Stimulated activated CD4-positive, alpha-beta T cell treated with anti-CD3 and anti-CD28 coated beads, Interleukin-4, amount 100 ng/mL, for 4 hours (primary cell): ENCODE data around the gene POC1A.
A peak's percentile ranks its signal among the peaks of the same experiment; 100 is the strongest.

ENCODE experiments used
- DNase-seq, 2 experiments: peaks; one replicate each; pipeline ENCODE4 v3.0.0-alpha.2; 2020

The POC1A gene

GRCh38 chr3:52126500-52126899 lies 27.7 kb downstream of the POC1A start:
- DNase-seq = no peak

- no peak for DNase-seq
Observed at GRCh38 chr3:52126036-52126435, 28.2 kb downstream of the POC1A start.

- DNase-seq = no peak
Observed at GRCh38 chr3:52124766-52125165, 29.5 kb downstream of the POC1A start.

- no peak for DNase-seq
Observed at GRCh38 chr3:52124126-52124525, 30.1 kb downstream of the POC1A start.

DNA sequence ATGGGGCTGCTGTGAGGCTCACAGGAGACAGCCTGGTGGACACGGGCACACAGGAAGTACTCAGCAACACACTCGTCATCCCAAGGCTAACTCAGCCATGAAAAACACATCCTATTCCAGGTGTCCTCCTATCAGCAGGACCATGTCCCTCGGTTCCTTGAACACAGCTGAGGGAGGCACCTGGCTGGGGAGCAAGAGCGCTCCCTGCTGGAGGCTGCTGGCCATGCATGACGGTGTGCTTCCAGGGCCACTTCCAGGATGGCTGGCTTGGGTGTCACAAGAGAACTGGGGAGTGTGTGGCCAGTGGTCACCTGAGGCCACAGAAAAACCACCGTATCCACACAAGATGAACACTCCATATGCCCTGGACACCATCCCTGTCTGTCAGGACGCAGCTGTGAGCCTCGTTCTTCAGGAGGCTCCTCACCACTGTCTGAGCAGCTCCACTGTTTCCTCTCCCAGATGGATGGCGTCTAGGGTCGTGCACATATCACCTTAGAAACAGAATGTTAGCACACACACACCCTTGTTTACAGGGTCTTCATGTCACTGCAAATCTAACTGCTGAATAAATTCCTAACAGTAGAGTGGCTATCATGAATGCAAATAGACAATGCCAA lies 31.0 kb downstream of the POC1A start:
- DNase-seq = peak; percentile 64 to 74

DNA sequence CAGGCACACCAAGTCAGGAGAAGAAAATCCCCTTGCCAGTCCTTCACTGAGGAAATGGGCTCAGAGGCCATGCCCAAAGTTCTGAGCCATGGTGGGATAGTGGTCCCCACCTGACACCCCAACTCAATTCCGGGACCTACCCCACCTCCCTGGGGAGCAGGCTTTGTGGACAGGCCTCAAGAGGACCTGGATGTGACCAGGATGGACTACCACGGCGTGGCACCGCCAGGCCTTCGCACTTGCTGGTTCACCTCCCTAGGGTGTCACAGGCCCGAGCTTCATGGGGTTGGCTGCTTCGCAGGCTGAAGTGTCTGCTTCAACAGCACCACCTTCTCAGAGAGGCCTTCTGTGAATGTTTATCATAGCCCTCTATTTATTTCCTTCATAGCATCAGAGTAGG lies 31.7 kb downstream of the POC1A start:
- DNase-seq = no peak

DNA sequence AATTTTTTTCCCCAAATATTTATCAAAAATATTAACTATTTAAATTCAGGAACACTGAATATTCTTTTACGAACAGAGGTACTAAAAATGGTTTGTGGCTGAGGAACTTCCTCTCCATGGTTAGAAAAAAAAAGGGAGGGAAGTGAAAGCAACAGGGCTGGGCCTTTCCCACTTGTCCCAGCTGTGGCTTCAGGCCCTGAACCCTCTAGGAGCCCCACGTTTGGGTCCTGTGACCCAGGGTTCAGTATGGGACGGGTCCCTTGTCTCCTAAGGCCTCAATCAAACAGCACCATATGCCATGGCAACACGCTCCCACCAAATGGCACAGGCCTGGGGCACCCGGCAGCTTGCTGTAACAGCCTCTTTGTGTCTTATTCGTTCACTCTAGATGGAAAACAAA lies 32.4 kb downstream of the POC1A start:
- DNase-seq = no peak

DNA sequence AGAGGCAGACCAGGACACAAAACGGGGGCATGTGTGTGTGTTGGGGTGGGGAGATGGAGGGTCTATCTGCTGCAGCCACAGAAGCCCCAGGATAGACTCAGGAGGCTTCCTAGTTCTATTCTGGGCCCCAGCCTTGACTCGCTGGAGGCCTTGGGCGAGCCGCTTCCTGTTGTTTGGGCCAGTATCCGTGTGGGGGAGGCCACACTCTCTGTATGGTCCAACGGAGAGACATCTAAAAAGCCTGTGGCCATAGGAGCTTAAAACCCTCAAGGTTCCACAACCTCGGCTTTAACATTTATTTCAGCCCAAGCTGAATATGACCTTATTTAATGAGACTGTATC lies 32.8 kb downstream of the POC1A start:
- no peak for DNase-seq

DNA sequence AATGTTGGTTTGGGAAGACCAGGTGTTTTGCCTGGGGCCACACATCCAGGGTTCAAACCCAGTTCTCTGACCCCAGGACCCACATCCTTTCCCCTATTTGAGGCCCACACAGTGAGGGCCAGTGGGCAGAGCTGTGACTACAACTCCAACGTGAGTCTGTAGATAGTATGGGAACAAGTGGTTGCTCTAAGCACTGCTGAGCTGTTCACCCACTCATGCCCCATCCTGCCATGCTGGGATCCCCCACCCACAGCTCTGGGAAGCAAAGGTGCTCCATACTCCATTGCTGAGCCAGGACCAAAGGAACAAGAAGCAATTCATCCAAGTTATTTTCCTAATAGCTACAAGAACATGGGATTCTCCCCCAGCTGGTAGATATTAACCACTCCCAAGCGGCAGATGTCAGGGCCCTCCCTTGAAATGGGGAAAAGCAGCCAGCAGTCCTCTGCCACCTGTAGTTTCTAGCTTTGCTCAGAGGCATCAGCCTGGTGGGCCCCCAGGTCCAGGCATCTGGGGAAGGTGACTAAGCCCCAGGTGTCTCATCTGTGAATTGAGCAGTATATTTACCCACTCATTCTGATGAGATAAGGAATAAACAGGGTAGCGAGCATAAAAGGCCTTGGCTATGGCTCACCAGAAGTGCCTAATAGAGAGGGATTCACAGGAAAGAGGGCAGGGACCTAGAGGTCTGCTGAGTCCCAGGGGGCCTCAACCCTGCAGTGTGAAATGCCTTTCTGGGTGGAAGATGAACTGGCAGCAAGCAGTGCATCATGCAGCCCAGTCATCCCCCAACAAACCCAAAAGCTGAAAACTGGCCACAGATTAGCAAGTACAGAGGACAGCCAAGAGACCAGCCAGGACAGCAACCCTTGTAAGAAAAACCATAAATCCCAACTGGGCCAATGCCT lies 33.4 kb downstream of the POC1A start:
- no peak for DNase-seq

DNA sequence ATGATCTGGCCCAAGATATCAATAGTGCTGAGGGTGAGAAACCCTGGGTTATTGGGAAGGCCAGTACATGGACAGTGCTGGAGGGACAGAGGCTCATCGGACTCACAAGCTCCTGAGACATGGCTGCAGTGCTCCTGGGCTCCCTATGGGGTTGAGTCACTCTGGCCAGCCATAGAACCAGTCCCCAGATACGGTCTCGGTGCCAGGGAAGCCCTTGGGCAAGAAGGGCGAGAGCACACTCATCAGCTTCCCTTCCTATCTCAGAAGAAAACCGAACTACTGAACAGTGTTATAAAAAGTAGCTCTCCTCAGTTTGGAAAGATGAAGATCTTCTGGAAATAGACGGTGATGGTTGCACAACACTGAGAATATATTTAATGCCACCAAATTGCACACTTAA lies 34.4 kb downstream of the POC1A start:
- DNase-seq = no peak

DNA sequence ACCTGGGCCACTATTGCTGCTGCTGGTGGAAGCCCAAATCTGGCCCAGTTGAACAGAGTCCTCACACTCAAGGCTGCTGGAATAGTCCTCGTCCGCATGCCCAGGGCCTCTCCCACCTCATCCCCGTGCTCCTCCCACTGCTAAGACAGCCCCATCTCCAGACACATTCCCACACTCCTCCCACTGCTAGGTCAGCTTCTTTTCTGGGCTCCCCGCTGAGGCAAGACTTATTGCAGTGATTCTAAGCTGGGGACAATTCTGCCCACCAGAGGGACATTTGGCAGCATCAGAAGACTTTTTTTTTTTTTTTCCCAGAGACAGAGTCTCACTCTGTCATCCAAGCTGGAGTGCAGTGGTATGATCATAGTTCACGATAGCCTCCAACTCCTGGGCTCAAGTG lies 35.1 kb downstream of the POC1A start:
- no peak for DNase-seq

DNA sequence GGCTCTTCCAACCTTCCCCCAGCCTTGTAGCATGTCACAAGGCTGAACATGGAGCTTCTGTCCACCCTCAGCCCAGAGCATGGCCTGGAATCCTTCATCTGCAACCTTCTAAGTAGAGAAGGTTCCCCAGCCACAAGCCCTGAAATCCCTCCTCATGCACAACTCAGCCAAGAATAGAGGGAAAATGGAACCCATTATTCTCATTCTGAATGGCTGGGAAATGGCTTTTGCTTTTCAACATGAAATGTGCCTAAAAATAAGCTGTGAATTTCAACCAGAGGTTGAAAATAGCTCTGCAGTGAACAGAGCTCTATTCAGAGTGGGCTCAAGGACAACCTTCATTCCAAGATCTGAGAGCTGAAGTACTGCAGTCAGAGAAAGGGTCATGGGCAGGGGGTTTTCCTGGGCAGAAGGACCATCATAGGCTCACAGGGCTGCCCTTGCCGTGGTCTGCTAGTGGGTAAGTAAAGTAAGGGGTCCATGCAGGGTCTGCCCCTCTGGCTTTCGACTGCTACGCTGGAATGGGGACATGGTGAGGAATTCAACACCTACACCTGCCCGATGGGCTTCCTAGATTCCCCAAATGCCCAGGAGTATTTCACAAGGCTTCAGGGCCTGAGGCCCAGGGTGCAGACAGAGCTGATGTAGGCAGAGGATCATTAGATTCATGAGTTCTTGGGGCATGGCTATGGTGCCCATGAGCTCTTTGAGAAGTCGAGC lies 35.9 kb downstream of the POC1A start:
- no peak for DNase-seq

DNA sequence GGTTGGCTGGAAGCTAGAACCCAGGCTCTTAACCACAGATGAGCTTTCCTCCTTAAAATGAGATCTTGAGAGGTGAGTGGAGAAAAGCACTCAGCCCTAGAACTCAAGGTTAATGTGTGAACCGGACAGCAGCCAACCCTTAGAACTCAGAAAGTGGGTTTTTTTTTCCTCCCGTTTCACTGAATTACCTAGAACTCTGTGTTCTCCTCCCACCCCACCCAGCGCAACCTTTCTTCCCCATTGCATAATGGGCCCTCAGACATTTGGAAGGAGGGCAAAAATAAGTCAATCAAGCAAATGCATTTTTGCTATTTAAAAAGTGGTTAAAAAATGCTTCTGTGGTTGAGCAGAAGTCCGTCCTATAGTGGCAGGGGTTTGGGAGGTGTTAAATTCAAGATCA lies 36.7 kb downstream of the POC1A start:
- DNase-seq = no peak

DNA sequence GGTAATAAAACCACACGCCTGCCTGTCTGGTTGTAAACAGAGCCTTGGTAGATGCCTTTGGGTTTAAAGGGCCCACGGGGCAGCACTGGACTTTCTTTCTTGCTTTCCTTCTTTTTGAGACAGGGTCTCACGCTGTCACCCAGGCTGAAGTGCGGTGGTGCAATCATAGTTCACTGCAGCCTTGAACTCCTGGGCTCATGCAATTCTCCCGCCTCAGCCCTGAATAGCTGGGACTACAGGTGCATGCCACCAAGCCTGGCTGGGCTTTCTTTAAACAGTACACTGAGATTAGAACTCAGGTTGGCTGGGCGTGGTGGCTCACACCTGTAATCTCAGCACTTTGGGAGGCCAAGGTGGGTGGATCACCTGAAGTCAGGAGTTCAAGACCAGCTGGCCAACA lies 42.2 kb downstream of the POC1A start:
- no peak for DNase-seq

- DNase-seq = no peak
Observed at GRCh38 chr3:52110502-52110901, 43.7 kb downstream of the POC1A start.

DNA sequence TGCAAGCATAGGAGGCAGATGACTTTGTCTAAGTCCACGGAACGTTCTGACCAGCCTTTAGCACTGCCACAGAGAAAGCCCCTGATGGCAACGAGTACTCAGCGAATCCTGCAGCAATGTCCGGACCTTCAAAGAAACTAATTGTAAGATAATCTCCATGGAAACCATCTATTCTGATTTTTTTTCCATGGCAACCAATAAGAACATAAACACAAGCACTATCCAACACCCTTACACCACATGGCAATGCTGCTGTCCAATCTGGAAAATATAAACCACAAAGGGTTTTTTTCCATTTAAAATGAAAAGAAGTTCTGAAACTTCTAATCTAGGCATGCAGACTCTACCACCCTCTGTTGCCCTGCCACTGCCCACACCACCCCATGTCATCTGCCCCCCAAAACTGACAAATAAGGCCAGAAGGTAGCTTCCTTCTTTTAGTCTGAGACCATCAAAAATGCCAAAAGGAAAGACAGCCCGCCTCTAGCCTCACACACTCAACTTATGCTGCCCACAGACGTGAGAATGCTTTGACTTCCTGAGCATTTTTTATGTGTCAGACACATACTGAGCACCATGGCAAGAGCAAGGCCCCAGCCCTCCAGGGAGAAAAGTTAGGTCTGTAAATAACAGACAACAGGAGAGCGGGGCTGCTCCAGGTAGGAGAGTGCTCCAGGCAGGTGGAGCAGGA lies 44.5 kb downstream of the POC1A start:
- DNase-seq = no peak

GRCh38 chr3:52108302-52109232 lies 45.7 kb downstream of the POC1A start:
- DNase-seq = no peak

DNA sequence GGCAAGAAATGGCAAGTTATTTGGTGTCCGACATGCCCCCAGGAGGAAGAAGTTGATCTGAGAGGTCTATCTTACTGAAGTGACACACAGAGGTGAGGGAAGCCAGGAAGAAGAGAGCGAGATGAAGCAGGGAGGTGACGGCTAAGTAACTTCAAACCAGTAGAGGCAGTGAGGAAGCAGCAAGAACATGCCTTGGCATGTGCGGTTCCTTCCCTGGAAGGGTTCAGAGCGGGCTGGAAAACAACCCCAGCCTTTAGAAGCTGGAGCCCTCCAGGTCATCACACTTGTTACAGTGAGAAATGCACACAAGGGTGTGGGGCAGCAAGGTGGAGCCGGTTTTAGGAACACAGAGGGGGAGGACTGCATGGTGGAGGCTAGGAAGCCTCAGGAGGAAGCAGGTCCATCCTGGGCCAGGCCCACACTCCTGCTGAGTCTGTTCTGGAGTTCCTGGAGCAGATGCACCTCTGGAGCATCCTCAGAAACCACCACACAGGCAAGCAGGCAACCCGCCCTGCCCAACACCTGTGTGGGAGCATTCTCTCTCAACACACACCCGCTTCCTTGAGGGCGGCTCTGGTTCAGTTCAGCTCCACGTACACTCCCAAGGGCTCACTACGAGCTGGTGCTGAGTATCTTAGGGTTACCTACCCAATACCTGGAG lies 47.1 kb downstream of the POC1A start:
- DNase-seq = no peak

GRCh38 chr3:52104684-52105640 lies 49.3 kb downstream of the POC1A start:
- no peak for DNase-seq

DNA sequence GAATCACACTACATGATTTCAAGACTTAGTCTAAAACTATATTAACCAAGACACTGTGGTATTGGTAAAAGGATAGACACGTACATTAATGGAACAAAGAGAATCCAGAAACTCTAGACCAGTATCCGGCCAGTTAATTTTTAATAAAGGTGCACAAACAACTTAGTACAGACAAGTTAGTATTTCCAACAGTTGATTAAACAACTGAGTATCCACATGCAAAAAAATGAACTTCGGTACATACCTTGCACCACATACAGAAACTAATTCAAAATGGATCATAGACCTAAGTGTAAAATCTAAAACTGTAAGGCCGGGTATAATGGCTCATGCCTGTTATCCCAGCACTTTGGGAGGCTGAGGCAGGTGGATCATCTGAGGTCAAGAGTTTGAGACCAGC lies 51.3 kb downstream of the POC1A start:
- no peak for DNase-seq
